Thoracic aorta (tissue), 2 donors: ENCODE measurements around the gene MUC2. TPM values are rescaled to one million over a fixed set of nuclear protein-coding genes. Genes with fewer than 3 reads are reported as not detected.

ENCODE experiments used
- ATAC-seq: fragments of 150-250 bp; one replicate; pipeline ENCODE4 v1.8.0; 2017; ENCODE audit warnings: low read depth; ENCODE audit not compliant: insufficient number of reproducible peaks, low FRiP score
- DNase-seq: peaks from one replicate; pipeline ENCODE4 v3.0.0-alpha.2; 2020; ENCODE audit warnings: low spot score
- H3K27ac ChIP-seq, 2 donors: fragments of 200-600 bp; sonication (generic); 1 replicate in 1 of 2; 2 replicates in 1 of 2; pipeline ENCODE4 v1.5.1; 2016; ENCODE audit warnings: mild to moderate bottlenecking in 2 of 2, moderate library complexity in 2 of 2
- H3K27me3 ChIP-seq: fragments of 200-600 bp; sonication (generic); replicated peaks from 2 replicates; pipeline ENCODE4 v1.6.0; 2016; ENCODE audit warnings: mild to moderate bottlenecking; ENCODE audit not compliant: insufficient read depth
- H3K36me3 ChIP-seq: fragments of 200-600 bp; sonication (generic); one replicate; pipeline ENCODE4 v1.5.1; 2016
- H3K4me1 ChIP-seq, 2 donors: fragments of 200-600 bp; sonication (generic); 1 replicate in 1 of 2; 2 replicates in 1 of 2; pipeline versions ENCODE4 v1.5.1 to v1.6.0; 2016; ENCODE audit warnings: low read depth in 2 of 2, mild to moderate bottlenecking in 1 of 2; ENCODE audit not compliant: control insufficient read depth in 1 of 2
- H3K4me3 ChIP-seq: fragments of 200-600 bp; sonication (generic); 2 replicates; pipeline ENCODE4 v1.5.1; 2016; ENCODE audit warnings: mild to moderate bottlenecking
- H3K9me3 ChIP-seq: fragments of 200-600 bp; sonication (generic); 2 replicates; pipeline ENCODE4 v1.5.1; 2016
- CTCF ChIP-seq: fragments of 200-600 bp; sonication (generic); IDR thresholded peaks from one replicate; pipeline ENCODE4 v1.5.1; 2019; ENCODE audit warnings: antibody characterized with exemption
- total RNA-seq, 2 donors: library from RNA; depleted of rRNA; stranded (reverse); fragments of >200 nt; gene quantifications; one replicate each; pipeline versions ENCODE4 v1.1.0 to v1.2.3, GENCODE V29; 2016

MUC2 gene
- total RNA-seq, 2 donors from 2014 or later: not detected

DNA sequence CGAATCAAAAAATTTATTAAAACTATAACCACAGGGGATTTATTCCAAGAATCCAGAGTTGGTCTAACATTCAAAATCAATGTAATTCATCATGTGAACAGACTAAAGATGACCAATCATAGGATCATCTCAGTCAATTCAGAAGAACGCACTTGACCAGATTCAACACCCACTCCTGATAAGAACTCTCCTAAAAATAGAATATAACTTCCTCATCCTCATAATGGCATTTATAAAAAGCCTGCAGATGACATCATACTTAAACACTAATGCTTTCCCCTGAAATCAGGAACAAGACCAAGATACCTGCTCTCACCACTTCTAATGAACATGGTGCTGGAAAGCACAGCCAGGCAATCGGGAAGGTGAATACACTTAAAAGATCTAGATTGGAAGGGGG lies 10.5 kb upstream of the MUC2 start:
- no peaks in the 10 kb centered on the region for H3K36me3 ChIP-seq
- TF ChIP-seq CTCF: no peak
- no peak for ATAC-seq
- H3K4me1 ChIP-seq: no peaks in the 10 kb centered on the region
- no peaks in the 10 kb centered on the region for H3K27me3 ChIP-seq
- DNase-seq: no peak
- no peak overlapping the region for H3K27ac ChIP-seq
- no peak overlapping the region for H3K4me3 ChIP-seq
- no peaks in the 10 kb centered on the region for H3K9me3 ChIP-seq

GRCh38 chr11:1067812-1068496 lies 6.7 kb upstream of the MUC2 start:
- TF ChIP-seq CTCF: no peak
- Histone ChIP-seq H3K36me3 (no peaks in the 10 kb centered on the region), H3K27ac (no peak overlapping the region), H3K4me3 (no peak overlapping the region), H3K27me3 (no peaks in the 10 kb centered on the region), H3K4me1 (no peaks in the 10 kb centered on the region), H3K9me3 (no peaks in the 10 kb centered on the region)
- DNase-seq: no peak
- no peak for ATAC-seq

- TF ChIP-seq CTCF: no peak
- Histone ChIP-seq H3K4me1 (no peaks in the 10 kb centered on the region), H3K36me3 (no peaks in the 10 kb centered on the region), H3K9me3 (no peaks in the 10 kb centered on the region), H3K27me3 (no peaks in the 10 kb centered on the region), H3K4me3 (no peak overlapping the region), H3K27ac (no peak overlapping the region)
- ATAC-seq (no peak), DNase-seq (no peak)
These were observed 4.9 kb upstream of the MUC2 start for GRCh38 chr11:1069740-1070139.

GRCh38 chr11:1070594-1071462 lies 3.8 kb upstream of the MUC2 start:
- H3K4me3 ChIP-seq: no peak overlapping the region
- H3K36me3 ChIP-seq: no peaks in the 10 kb centered on the region
- ATAC-seq (no peak), DNase-seq (no peak)
- H3K27me3 ChIP-seq: no peaks in the 10 kb centered on the region
- no peaks in the 10 kb centered on the region for H3K4me1 ChIP-seq
- no peak for TF ChIP-seq CTCF
- no peak overlapping the region for H3K27ac ChIP-seq
- H3K9me3 ChIP-seq: no peaks in the 10 kb centered on the region

GRCh38 chr11:1071571-1072115 lies 3.0 kb upstream of the MUC2 start:
- Histone ChIP-seq H3K4me1 (no peaks in the 10 kb centered on the region), H3K36me3 (no peaks in the 10 kb centered on the region), H3K27me3 (no peaks in the 10 kb centered on the region), H3K4me3 (no peak overlapping the region), H3K9me3 (no peaks in the 10 kb centered on the region), H3K27ac (no peak overlapping the region)
- no peak for DNase-seq
- ATAC-seq: no peak
- TF ChIP-seq CTCF: no peak
